Nucleus accumbens (tissue), 56 donors: ENCODE data around the gene PTCH1.

Experiments used
- DNase-seq, 56 donors: peaks; one replicate each; lab custom pipeline; 2025; lab: John Stamatoyannopoulos, UW

The PTCH1 gene

GRCh38 chr9:95513711-95514110, 3.1 kb downstream of the PTCH1 start:
- DNase-seq, result no peak

GRCh38 chr9:95512709-95513095, 4.1 kb downstream of the PTCH1 start:
- DNase-seq, result no peak

- DNase-seq, result peak in 4 of 56 donors; percentile 8 to 20 (median 14)
These were observed 4.6 kb downstream of the PTCH1 start for GRCh38 chr9:95511952-95512708.

- no peak for DNase-seq
These were observed 5.2 kb downstream of the PTCH1 start for GRCh38 chr9:95511616-95511931.

- peak; percentile 30 to 94 (median 81) for DNase-seq
These were observed 5.8 kb downstream of the PTCH1 start for GRCh38 chr9:95510709-95511615.

GRCh38 chr9:95509851-95510708, 6.7 kb downstream of the PTCH1 start:
- peak in 12 of 56 donors; percentile 10 to 60 (median 32) for DNase-seq

- DNase-seq, result peak; percentile 41 to 95 (median 87)
These were observed 7.6 kb downstream of the PTCH1 start for GRCh38 chr9:95508968-95509850.

- peak in 4 of 56 donors; percentile 37 to 56 (median 46) for DNase-seq
These were observed 8.4 kb downstream of the PTCH1 start for GRCh38 chr9:95508242-95508967.

GRCh38 chr9:95507464-95508241, 9.1 kb downstream of the PTCH1 start:
- DNase-seq, result peak in 49 of 56 donors; percentile 18 to 89 (median 68)

- DNase-seq, result peak in 49 of 56 donors; percentile 29 to 88 (median 72)
These were observed 9.9 kb downstream of the PTCH1 start for GRCh38 chr9:95506678-95507463.

- peak in 17 of 56 donors; percentile 40 to 80 (median 61) for DNase-seq
These were observed 10.4 kb downstream of the PTCH1 start for GRCh38 chr9:95506428-95506677.

GRCh38 chr9:95505717-95506427, 10.9 kb downstream of the PTCH1 start:
- DNase-seq, result peak in 42 of 56 donors; percentile 27 to 80 (median 62)

GRCh38 chr9:95505072-95505716, 11.6 kb downstream of the PTCH1 start:
- no peak for DNase-seq

GRCh38 chr9:95504053-95504963, 12.5 kb downstream of the PTCH1 start:
- peak in 14 of 56 donors; percentile 11 to 47 (median 26) for DNase-seq

- DNase-seq, result no peak
These were observed 13.4 kb downstream of the PTCH1 start for GRCh38 chr9:95503369-95503768.
